Kidney epithelial cell (primary cell): Measurements from ENCODE around the gene KCNMA1. TPM values are rescaled to one million over a fixed set of nuclear protein-coding genes. Genes with fewer than 3 reads are reported as not detected.

Source experiments
- DNase-seq: peaks from one replicate; pipeline ENCODE4 v3.0.0-alpha.2; 2010; ENCODE audit warnings: low read depth
- H3K27me3 ChIP-seq: 2 replicates; pipeline ENCODE4 v1.6.0; 2011; ENCODE audit warnings: low read length; ENCODE audit not compliant: control insufficient read depth, insufficient read depth
- H3K36me3 ChIP-seq: 2 replicates; pipeline ENCODE4 v1.5.1; 2011; ENCODE audit warnings: low read length; ENCODE audit not compliant: control insufficient read depth, insufficient read depth
- H3K4me3 ChIP-seq: 2 replicates; pipeline ENCODE4 v1.5.1; 2011; ENCODE audit warnings: low read depth, mild to moderate bottlenecking, control low read depth, low read length
- CTCF ChIP-seq: IDR thresholded peaks from 2 replicates; pipeline ENCODE4 v1.5.1; 2011; ENCODE audit warnings: mild to moderate bottlenecking, moderate library complexity, low read length, control low read depth, inconsistent platforms; ENCODE audit not compliant: insufficient read depth, poor library complexity, severe bottlenecking
- total RNA-seq: library from RNA; depleted of rRNA; stranded (reverse); fragments of >200 nt; gene quantifications from 2 replicates; pipeline ENCODE4 v1.2.3, GENCODE V29; 2015

The KCNMA1 gene
- total RNA-seq, 1 donor from 2014 or later, result 18.9 TPM

- Histone ChIP-seq H3K36me3 (no peaks in the 10 kb centered on the region), H3K27me3 (no peaks in the 10 kb centered on the region), H3K4me3 (no peak overlapping the region)
- DNase-seq, result no peak
- no peak for TF ChIP-seq CTCF
These were observed 460.0 kb downstream of the KCNMA1 start for GRCh38 chr10:77177589-77177988.

- Histone ChIP-seq H3K27me3 (no peaks in the 10 kb centered on the region), H3K4me3 (no peak overlapping the region), H3K36me3 (no peaks in the 10 kb centered on the region)
- DNase-seq, result no peak
- no peak for TF ChIP-seq CTCF
These were observed 460.4 kb downstream of the KCNMA1 start for GRCh38 chr10:77177161-77177560.

- no peak for TF ChIP-seq CTCF
- Histone ChIP-seq H3K36me3 (no peaks in the 10 kb centered on the region), H3K4me3 (no peak overlapping the region), H3K27me3 (no peaks in the 10 kb centered on the region)
- DNase-seq, result no peak
These were observed 461.4 kb downstream of the KCNMA1 start for GRCh38 chr10:77176232-77176631.

- no peaks in the 10 kb centered on the region for H3K27me3 ChIP-seq
- TF ChIP-seq CTCF, result no peak
- DNase-seq, result no peak
- H3K36me3 ChIP-seq, result no peaks in the 10 kb centered on the region
- no peak overlapping the region for H3K4me3 ChIP-seq
These were observed 461.9 kb downstream of the KCNMA1 start for GRCh38 chr10:77175631-77176222.

- DNase-seq, result no peak
- no peak overlapping the region for H3K4me3 ChIP-seq
- TF ChIP-seq CTCF, result peak; percentile 85
- no peaks in the 10 kb centered on the region for H3K27me3 ChIP-seq
- H3K36me3 ChIP-seq, result no peaks in the 10 kb centered on the region
These were observed 463.8 kb downstream of the KCNMA1 start for GRCh38 chr10:77173615-77174461.
